HL-60 (cell line): ENCODE measurements around the gene WDR33.

ENCODE experiments used
- DNase-seq, 2 experiments: peaks; one replicate each; pipeline ENCODE4 v3.0.0-alpha.2; 2010 to 2020; ENCODE audit warnings: low read depth in 1 of 2, low spot score in 1 of 2
- H3K27ac ChIP-seq: fragments of 250-450 bp; sonication (Bioruptor Pico); replicated peaks from 2 replicates; pipeline ENCODE4 v1.5.1; 2020; ENCODE audit warnings: mild to moderate bottlenecking, moderate library complexity
- H3K27me3 ChIP-seq: fragments of 250-450 bp; sonication (Bioruptor Pico); 2 replicates; pipeline ENCODE4 v1.5.1; 2021; ENCODE audit warnings: mild to moderate bottlenecking, moderate library complexity; ENCODE audit not compliant: insufficient read depth, poor library complexity, severe bottlenecking
- H3K4me3 ChIP-seq: replicated peaks from 2 replicates; pipeline ENCODE4 v1.5.1; 2011; ENCODE audit warnings: mild to moderate bottlenecking, control low read depth, low read length; ENCODE audit not compliant: insufficient read depth
- CTCF ChIP-seq: IDR thresholded peaks from one replicate; pipeline ENCODE4 v1.5.1; 2011; ENCODE audit warnings: low read length, control low read depth, inconsistent platforms; ENCODE audit not compliant: insufficient read depth
- GABPA ChIP-seq: IDR thresholded peaks from 2 replicates; pipeline ENCODE4 v1.6.1; 2012; ENCODE audit warnings: low read depth
- POLR2AphosphoS5 ChIP-seq: IDR thresholded peaks from 2 replicates; pipeline ENCODE4 v1.6.1; 2012; ENCODE audit warnings: low read depth
- REST ChIP-seq: IDR thresholded peaks from 2 replicates; pipeline ENCODE4 v1.6.1; 2012; ENCODE audit warnings: low read depth; ENCODE audit not compliant: insufficient replicate concordance
- SPI1 ChIP-seq: IDR thresholded peaks from 2 replicates; pipeline ENCODE4 v1.6.1; 2012; ENCODE audit warnings: low read depth, mild to moderate bottlenecking, borderline replicate concordance

Gene WDR33

GRCh38 chr2:127662937-127663565 is 147.9 kb downstream of the WDR33 start:
- H3K27ac ChIP-seq = no peak overlapping the region
- TF ChIP-seq CTCF (no peak), POLR2AphosphoS5 (no peak), SPI1 (no peak), GABPA (no peak), REST (no peak)
- peaks cover 11% of the 10 kb centered on the region for H3K27me3 ChIP-seq
- H3K4me3 ChIP-seq = no peak overlapping the region
- no peak for DNase-seq

GRCh38 chr2:127661949-127662510 is 148.9 kb downstream of the WDR33 start:
- TF ChIP-seq POLR2AphosphoS5 (no peak), SPI1 (no peak), GABPA (no peak), CTCF (no peak), REST (no peak)
- no peak overlapping the region for H3K27ac ChIP-seq
- no peak overlapping the region for H3K4me3 ChIP-seq
- DNase-seq = no peak
- H3K27me3 ChIP-seq = peaks cover 11% of the 10 kb centered on the region

GRCh38 chr2:127661072-127661649 is 149.8 kb downstream of the WDR33 start:
- Histone ChIP-seq H3K27ac (no peak overlapping the region), H3K27me3 (peaks cover 4% of the 10 kb centered on the region), H3K4me3 (no peak overlapping the region)
- TF ChIP-seq POLR2AphosphoS5 (no peak), SPI1 (no peak), REST (no peak), CTCF (no peak), GABPA (no peak)
- no peak for DNase-seq
